Activated CD8-positive, alpha-beta memory T cell treated with anti-CD3 and anti-CD28 coated beads, Interleukin-2, amount 50 U/mL, for 1 hour (primary cell): ENCODE measurements around the gene SEC14L2.

Experiments
- DNase-seq: peaks from one replicate; pipeline ENCODE4 v3.0.0-alpha.2; 2020; ENCODE audit errors: extremely low read depth

The SEC14L2 gene

GRCh38 chr22:30396871-30397655 is at the start of gene SEC14L2:
SEC14L2 (plus strand) TSS chr22:30397018; CDS start chr22:30397117, 99 bp downstream.
- peak; percentile 38 for DNase-seq

- no peak for DNase-seq
Measured at GRCh38 chr22:30347255-30347892, 49.4 kb upstream of the SEC14L2 start.

DNA sequence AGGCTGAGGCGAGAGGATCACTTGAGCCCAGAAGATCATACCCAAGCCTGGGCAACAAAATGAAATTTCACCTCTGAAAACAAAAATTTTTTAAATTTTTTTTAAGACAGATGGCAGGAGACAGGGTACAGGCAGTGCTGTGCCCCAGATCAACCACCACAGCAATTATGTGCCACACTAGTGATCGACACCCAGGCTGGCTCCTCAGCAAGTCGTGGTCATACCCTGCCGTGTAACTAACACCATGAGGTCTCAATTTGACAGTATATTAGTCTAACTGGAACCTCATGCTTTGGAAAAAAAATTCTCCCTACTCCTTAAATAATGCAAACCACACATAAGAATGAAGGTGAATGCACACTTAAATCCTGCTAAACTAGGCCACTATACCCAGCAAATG is 48.4 kb upstream of the SEC14L2 start:
- DNase-seq, result no peak

DNA sequence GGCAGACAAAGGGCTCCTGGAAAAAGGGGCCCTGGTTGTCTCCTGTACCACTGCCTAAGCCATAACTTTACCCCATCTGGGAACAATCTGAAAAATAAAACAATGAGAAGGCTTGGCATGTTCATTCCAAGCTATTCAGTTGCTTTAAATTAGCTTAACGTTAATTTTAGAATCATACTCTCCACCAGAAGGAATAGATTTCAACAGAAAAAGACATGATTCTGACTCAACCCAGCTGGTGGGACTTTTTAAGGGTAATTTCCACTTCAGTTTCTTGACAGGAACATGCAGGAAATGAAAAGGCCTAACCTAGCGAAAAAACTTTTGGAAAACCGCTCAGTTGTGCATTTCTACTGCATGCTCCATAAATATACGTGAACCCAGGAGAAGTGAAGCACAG is 48.0 kb upstream of the SEC14L2 start:
- DNase-seq, result no peak

GRCh38 chr22:30351226-30351625 is 45.6 kb upstream of the SEC14L2 start:
- DNase-seq, result no peak

DNA sequence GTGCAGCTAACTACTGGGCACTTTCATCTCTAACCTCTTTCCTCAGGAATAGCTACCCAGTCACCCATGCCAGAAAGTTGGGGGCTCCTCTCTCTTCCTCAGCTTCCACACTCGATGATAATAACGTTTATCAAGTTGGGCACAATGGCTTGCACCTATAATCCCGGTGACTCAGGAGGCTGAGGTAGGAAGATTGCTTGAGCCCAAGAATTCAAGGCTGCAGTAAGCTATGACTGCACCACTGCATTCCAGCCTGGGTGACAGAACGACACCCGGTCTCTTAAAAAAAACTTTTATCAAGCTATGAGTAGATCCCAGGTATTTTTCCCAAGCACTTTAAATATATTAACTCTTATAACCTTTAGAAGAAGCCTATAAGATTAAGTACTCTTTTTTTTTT is 42.2 kb upstream of the SEC14L2 start:
- DNase-seq, result no peak

- DNase-seq, result peak; percentile 57
Measured at GRCh38 chr22:30356449-30357235, 40.2 kb upstream of the SEC14L2 start, which contains the start of the genes CCDC157 and SF3A1. CCDC157 (plus strand) TSS chr22:30357007; CDS start chr22:30366001, 8,994 bp downstream. SF3A1 (minus strand) TSS chr22:30356894; CDS start chr22:30356792, 102 bp downstream.

DNA sequence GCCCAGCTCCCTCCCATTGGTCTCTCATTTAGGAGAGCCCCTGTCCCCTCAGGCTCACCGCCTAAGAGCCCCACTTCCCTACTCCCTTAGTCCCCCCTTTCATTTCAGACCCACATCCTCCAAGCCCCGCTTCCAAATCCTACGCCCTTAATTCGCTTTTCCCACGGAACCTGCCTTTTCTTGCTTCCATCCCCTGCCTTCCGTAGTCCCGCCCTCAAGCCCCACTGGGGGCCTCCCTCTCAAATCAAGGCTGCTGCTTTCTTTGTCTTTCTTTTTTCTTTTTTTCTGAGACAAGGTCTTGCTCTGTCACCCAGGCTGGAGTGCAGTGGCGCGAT is 39.6 kb upstream of the SEC14L2 start:
- peak; percentile 10 for DNase-seq

DNA sequence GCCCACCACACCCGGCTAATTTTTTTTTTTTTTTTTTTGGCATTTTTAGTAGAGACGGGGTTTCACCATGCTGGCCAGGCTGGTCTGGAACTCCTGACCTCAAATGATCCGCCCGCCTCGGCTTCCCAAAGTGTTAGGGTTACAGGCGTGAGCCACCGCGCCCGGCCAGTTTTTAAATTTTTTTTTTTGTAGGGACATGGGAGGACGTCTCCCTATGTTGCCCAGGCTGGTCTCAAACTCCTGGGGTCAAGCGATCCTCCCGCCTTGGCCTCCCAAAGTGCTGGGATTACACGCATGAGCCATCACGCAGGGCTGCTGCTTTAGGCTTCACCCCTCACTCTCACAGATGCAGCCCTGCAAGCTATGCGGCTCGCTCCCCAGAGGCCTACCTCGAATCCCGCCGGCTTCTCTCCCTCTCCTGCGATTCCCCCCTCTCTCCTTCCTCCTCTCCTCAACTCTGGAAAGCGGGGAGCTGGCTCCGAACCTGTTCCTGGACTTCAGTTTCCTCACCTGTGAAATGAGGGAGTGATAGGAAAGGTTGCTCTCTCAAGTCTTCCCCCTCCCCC is 39.1 kb upstream of the SEC14L2 start:
- no peak for DNase-seq

GRCh38 chr22:30358541-30358940 is 38.3 kb upstream of the SEC14L2 start:
- DNase-seq, result no peak

GRCh38 chr22:30361916-30362650 is 34.7 kb upstream of the SEC14L2 start:
- no peak for DNase-seq

GRCh38 chr22:30362651-30363281 is 34.1 kb upstream of the SEC14L2 start:
- no peak for DNase-seq

DNA sequence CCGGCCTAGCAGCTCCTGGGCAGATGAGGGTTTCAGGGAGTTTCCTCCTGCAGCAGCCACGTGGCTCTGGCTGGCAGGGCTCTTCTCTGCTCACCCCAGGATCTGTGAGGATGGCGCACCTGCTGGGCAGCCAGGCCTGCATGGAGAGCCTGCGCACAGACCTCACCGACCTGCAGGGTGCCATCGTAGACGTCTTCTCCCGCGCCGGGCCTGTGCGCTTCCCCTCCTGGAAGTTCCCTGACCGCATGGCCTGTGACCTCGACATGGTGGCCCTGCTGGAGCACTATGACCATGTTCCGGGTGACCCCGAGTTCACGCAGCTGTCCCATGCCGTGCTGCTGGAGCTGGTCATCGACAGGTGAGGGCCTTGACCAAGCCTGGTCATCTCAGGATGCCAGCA is 30.9 kb upstream of the SEC14L2 start:
- no peak for DNase-seq

DNA sequence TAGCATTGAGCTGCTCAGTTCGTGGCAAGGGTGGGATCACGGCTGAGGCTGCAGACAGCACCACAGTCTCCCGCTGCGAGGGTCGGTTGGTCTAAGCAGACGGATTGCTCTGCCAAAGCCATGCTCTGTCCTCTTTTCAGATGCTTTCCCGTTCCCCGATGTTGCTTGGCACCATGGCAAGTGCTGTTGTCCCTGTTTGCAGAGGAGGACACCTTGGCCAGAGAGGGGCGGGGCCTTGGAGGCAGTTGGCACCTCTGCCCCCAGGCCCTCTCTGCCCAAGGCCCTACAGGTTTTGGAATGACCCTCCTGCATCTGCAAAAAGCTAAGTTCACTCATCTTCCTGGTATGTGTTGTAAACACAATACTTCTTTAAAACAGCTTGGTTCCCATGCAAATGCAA is 28.4 kb upstream of the SEC14L2 start:
- no peak for DNase-seq

- no peak for DNase-seq
Measured at GRCh38 chr22:30370641-30371230, 26.1 kb upstream of the SEC14L2 start.

- no peak for DNase-seq
Measured at GRCh38 chr22:30371321-30371720, 25.5 kb upstream of the SEC14L2 start.

- no peak for DNase-seq
Measured at GRCh38 chr22:30371981-30372380, 24.8 kb upstream of the SEC14L2 start.

DNA sequence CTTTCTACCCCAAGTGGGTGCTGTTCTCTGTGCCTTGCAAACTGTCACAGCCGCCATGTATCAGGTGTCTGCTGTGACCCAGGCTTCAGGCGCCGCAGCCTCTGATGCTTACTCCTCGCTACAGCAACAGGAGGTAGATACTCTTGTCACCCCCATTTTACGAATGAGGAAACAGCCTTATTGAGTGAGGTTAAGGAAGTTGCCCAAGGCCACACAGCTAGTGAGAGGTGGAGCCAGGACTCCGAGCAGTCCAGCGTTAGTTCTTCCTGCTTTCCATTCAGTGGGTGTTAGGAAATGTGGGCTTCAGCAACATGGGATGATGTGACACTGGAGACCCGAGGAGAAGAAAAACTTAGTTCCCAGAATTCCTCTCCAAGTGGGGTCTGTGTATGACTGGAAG is 23.9 kb upstream of the SEC14L2 start:
- DNase-seq, result no peak

GRCh38 chr22:30373331-30374325 is 23.2 kb upstream of the SEC14L2 start:
- no peak for DNase-seq
